NB4 (cell line): ENCODE measurements around the gene FAM161B.
"Not testable (repeated sequence)": the region's sequence is repeated elsewhere in the genome, so short reads cannot be mapped to it uniquely, and the experiment has no call there.

Experiments
- CTCF ChIP-seq: IDR thresholded peaks from one replicate; pipeline ENCODE4 v1.5.1; 2012; ENCODE audit warnings: low read depth, low read length
- MAX ChIP-seq: IDR thresholded peaks from 2 replicates; pipeline ENCODE4 v1.6.1; 2011; ENCODE audit warnings: low read depth, low read length
- MYC ChIP-seq: IDR thresholded peaks from 2 replicates; pipeline ENCODE4 v1.6.1; 2011; ENCODE audit warnings: low read depth, low read length
- POLR2A ChIP-seq: IDR thresholded peaks from 2 replicates; pipeline ENCODE4 v1.6.1; 2011; ENCODE audit warnings: mild to moderate bottlenecking; ENCODE audit not compliant: insufficient read length; ENCODE audit errors: extremely low read depth

GRCh38 chr14:73994926-73995325, 45.0 kb upstream of the FAM161B start:
- not testable (repeated sequence) for TF ChIP-seq POLR2A, CTCF, MAX, MYC
